GM10266 (cell line): Measurements from ENCODE around the gene E2F8.

Experiments used
- DNase-seq: peaks from one replicate; pipeline ENCODE4 v3.0.0; 2012; ENCODE audit errors: extremely low spot score
- CTCF ChIP-seq: IDR thresholded peaks from 2 replicates; pipeline ENCODE4 v1.5.1; 2012; ENCODE audit warnings: mild to moderate bottlenecking, low read depth; ENCODE audit not compliant: control insufficient read depth, insufficient read depth; ENCODE audit errors: missing control alignments

E2F8 gene

GRCh38 chr11:19240420-19241259 lies at the start of gene E2F8:
Gene E2F8, minus strand, starts transcription at chr11:19240945. Its CDS starts 824 bp downstream, at chr11:19240121.
- no peak for TF ChIP-seq CTCF
- DNase-seq: peak; percentile 99

GRCh38 chr11:19290356-19290755 lies 49.6 kb upstream of the E2F8 start:
- no peak for DNase-seq
- no peak for TF ChIP-seq CTCF

GRCh38 chr11:19288256-19288655 lies 47.5 kb upstream of the E2F8 start:
- TF ChIP-seq CTCF: no peak
- DNase-seq: no peak

GRCh38 chr11:19286411-19286810 lies 45.7 kb upstream of the E2F8 start:
- DNase-seq: no peak
- TF ChIP-seq CTCF: no peak

GRCh38 chr11:19284881-19285280 lies 44.1 kb upstream of the E2F8 start:
- no peak for TF ChIP-seq CTCF
- no peak for DNase-seq

GRCh38 chr11:19283991-19284390 lies 43.2 kb upstream of the E2F8 start:
- no peak for TF ChIP-seq CTCF
- DNase-seq: no peak

GRCh38 chr11:19281555-19281954 lies 40.8 kb upstream of the E2F8 start:
- no peak for TF ChIP-seq CTCF
- DNase-seq: no peak
